ENCODE data around the gene GALNT2. TPM values are rescaled to one million over a fixed set of nuclear protein-coding genes. Genes with fewer than 3 reads are reported as not detected.

Gene GALNT2
- total and polyA plus RNA-seq, 10 of the 15 experiments (the other 5 are each of a cell fraction or from before 2014, with no cell fraction given) = 0.52 to 27.7 (median 16.3) TPM

DNA sequence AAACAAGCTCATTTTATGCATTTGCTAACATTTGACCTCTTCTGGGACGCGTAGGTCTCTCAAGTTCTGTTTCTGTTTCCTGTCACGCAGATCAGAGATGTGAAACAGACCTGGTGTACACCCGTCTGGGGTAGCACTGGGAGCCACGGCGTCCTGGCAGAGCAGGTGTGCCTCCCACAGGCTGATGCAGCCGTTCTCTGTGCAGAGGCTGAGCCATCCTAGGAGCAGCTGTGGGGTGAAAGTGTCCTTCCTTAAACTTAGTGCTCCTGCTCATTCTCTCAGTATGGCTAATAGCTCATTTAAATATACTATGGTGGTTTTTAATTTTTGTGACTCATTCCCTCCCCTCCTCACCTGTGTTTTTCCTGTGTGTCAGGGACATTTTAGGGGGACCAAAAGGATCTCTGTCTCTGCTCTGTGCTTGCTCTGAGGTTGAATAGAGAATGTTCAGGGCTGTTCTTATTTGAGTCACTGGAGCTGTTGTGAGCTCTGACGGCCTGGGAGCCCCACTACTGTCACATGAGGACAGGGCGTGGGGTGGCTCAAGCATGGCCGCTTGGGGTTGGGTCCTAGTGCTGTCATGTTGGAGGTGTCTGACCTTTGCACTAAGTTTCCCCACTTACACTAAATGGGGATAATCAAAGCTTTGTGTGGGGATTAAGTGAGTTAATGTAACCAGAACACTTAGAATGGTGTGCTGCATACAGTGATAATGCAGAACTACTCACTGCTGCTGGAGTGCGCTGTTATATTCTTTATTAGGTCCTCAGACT is 43.0 kb downstream of the GALNT2 start (continued):
- TF ChIP-seq SMC3 (IDR thresholded peaks at IDR 0.05; ENCODE audit: borderline replicate concordance, low read length) (peak; percentile 29; the same call in 1 of the 2 replicates), PAX5 (IDR thresholded peaks at IDR 0.05; ENCODE audit: borderline replicate concordance, low read depth, low read length) (peak; percentile 81), SPI1 (IDR thresholded peaks at IDR 0.05; ENCODE audit: borderline replicate concordance, insufficient read depth, low read depth, low read length) (no peak), JUND (IDR thresholded peaks at IDR 0.05; ENCODE audit: low read depth, low read length) (no peak), POLR2AphosphoS2 (IDR thresholded peaks at IDR 0.05; ENCODE audit: low read depth, low read length) (no peak), SREBF2 (IDR thresholded peaks at IDR 0.05; ENCODE audit: low read length) (no peak), ZZZ3 (IDR thresholded peaks at IDR 0.05; ENCODE audit: control insufficient read depth, insufficient read length, low read depth) (no peak), RAD51 (IDR thresholded peaks at IDR 0.05) (peak; percentile 85), ZNF384 (IDR thresholded peaks at IDR 0.05; ENCODE audit: borderline replicate concordance, low read depth, low read length) (no peak), NR2C2 (IDR thresholded peaks at IDR 0.05; ENCODE audit: borderline replicate concordance, control insufficient read depth, insufficient read length, low read depth) (no peak), FOXK2 (IDR thresholded peaks at IDR 0.05) (no peak), ZBTB11 (CRISPR knock-in tag; IDR thresholded peaks at IDR 0.05) (no peak), MTA3 (IDR thresholded peaks at IDR 0.05; ENCODE audit: borderline replicate concordance, low read length) (no peak), POLR2AphosphoS5 (IDR thresholded peaks at IDR 0.05; ENCODE audit: low read length) (peak; percentile 72), SREBF1 (IDR thresholded peaks at IDR 0.05; ENCODE audit: low read length) (peak; percentile 80; the same call in 1 of the 2 replicates), USF2 (IDR thresholded peaks at IDR 0.05; ENCODE audit: borderline replicate concordance, low read depth, low read length) (peak; percentile 44; the same call in 1 of the 2 replicates), HDGF (IDR thresholded peaks at IDR 0.05) (no peak)
- TF ChIP-seq, protein P1, sequence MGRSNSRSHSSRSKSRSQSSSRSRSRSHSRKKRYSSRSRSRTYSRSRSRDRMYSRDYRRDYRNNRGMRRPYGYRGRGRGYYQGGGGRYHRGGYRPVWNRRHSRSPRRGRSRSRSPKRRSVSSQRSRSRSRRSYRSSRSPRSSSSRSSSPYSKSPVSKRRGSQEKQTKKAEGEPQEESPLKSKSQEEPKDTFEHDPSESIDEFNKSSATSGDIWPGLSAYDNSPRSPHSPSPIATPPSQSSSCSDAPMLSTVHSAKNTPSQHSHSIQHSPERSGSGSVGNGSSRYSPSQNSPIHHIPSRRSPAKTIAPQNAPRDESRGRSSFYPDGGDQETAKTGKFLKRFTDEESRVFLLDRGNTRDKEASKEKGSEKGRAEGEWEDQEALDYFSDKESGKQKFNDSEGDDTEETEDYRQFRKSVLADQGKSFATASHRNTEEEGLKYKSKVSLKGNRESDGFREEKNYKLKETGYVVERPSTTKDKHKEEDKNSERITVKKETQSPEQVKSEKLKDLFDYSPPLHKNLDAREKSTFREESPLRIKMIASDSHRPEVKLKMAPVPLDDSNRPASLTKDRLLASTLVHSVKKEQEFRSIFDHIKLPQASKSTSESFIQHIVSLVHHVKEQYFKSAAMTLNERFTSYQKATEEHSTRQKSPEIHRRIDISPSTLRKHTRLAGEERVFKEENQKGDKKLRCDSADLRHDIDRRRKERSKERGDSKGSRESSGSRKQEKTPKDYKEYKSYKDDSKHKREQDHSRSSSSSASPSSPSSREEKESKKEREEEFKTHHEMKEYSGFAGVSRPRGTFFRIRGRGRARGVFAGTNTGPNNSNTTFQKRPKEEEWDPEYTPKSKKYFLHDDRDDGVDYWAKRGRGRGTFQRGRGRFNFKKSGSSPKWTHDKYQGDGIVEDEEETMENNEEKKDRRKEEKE (IDR thresholded peaks at IDR 0.05) = no peak
- TF ChIP-seq, protein P2, sequence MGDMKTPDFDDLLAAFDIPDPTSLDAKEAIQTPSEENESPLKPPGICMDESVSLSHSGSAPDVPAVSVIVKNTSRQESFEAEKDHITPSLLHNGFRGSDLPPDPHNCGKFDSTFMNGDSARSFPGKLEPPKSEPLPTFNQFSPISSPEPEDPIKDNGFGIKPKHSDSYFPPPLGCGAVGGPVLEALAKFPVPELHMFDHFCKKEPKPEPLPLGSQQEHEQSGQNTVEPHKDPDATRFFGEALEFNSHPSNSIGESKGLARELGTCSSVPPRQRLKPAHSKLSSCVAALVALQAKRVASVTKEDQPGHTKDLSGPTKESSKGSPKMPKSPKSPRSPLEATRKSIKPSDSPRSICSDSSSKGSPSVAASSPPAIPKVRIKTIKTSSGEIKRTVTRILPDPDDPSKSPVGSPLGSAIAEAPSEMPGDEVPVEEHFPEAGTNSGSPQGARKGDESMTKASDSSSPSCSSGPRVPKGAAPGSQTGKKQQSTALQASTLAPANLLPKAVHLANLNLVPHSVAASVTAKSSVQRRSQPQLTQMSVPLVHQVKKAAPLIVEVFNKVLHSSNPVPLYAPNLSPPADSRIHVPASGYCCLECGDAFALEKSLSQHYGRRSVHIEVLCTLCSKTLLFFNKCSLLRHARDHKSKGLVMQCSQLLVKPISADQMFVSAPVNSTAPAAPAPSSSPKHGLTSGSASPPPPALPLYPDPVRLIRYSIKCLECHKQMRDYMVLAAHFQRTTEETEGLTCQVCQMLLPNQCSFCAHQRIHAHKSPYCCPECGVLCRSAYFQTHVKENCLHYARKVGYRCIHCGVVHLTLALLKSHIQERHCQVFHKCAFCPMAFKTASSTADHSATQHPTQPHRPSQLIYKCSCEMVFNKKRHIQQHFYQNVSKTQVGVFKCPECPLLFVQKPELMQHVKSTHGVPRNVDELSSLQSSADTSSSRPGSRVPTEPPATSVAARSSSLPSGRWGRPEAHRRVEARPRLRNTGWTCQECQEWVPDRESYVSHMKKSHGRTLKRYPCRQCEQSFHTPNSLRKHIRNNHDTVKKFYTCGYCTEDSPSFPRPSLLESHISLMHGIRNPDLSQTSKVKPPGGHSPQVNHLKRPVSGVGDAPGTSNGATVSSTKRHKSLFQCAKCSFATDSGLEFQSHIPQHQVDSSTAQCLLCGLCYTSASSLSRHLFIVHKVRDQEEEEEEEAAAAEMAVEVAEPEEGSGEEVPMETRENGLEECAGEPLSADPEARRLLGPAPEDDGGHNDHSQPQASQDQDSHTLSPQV (IDR thresholded peaks at IDR 0.05) = no peak
